ENCODE measurements around the gene ROBO2. TPM values are rescaled to one million over a fixed set of nuclear protein-coding genes. Genes with fewer than 3 reads are reported as not detected.

The ROBO2 gene
- total RNA-seq, 1 donor from 2014 or later, result 0.79 TPM

DNA sequence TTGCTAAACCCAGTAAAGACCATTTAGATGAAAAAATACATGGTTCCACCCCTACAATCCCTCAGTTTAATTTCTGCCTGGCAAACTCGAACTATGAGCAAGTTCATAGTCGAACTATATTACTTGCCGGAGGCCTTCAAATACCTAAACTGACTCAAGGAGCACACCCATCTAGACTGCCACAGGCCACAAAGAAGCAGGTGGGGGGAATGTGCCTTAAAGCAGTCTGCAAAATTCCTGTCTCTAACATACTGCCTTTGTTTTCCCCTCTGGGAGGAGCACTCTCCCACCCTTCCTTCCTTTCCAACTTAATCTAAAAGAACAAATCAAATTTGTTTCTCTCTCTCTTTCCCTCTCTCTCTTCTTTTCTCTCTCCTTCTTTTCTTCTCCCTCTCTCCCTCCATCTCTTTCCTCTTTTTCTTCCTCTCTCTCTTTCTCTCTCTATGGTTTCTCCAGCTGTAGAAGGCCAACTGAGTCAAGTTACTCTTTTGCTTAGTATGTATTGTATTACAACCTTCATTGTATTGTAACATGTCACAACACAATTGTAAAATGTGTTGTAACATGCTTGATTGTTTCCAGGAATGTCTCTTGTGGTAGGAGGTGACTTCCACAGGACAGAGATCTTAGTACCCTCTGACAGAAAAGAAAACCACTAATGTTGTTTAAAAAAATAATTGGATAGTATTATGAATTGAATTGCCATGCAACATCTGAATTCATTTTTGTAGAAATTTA lies 496.3 kb downstream of the ROBO2 start:
- FAIRE-seq, result no peak
- peak; percentile 60 for DNase-seq (ENCODE audit: low read depth)
- TF ChIP-seq, protein P1, sequence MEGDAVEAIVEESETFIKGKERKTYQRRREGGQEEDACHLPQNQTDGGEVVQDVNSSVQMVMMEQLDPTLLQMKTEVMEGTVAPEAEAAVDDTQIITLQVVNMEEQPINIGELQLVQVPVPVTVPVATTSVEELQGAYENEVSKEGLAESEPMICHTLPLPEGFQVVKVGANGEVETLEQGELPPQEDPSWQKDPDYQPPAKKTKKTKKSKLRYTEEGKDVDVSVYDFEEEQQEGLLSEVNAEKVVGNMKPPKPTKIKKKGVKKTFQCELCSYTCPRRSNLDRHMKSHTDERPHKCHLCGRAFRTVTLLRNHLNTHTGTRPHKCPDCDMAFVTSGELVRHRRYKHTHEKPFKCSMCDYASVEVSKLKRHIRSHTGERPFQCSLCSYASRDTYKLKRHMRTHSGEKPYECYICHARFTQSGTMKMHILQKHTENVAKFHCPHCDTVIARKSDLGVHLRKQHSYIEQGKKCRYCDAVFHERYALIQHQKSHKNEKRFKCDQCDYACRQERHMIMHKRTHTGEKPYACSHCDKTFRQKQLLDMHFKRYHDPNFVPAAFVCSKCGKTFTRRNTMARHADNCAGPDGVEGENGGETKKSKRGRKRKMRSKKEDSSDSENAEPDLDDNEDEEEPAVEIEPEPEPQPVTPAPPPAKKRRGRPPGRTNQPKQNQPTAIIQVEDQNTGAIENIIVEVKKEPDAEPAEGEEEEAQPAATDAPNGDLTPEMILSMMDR (IDR thresholded peaks at IDR 0.05; ENCODE audit: insufficient read depth, low read length, severe bottlenecking), result no peak
- Histone ChIP-seq H3K4me3 (ENCODE audit: low read depth, low read length) (no peak overlapping the region), H3K27me3 (ENCODE audit: control insufficient read depth, insufficient read depth, low read length) (no peaks in the 10 kb centered on the region), H3K36me3 (ENCODE audit: control insufficient read depth, insufficient read depth, low read length) (no peaks in the 10 kb centered on the region)

DNA sequence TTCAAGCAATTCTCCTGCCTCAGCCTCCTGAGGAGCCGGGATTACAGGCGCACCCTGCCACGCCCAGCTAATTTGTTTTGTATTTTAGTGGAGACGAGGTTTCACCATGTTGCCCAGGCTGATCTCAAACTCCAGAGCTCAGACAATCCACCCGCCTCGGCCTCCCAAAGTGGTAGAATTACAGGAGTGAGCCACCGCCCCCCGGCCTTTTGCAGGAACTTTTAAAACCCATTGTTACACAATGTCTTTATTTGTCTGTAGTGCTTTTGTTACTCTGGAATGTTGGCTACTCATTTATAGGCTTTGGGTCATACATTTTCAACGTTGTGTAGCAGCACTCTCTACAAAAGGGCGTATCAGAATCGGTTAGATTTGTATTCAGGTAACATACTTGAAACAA lies 499.1 kb downstream of the ROBO2 start:
- TF ChIP-seq, protein P1 (IDR thresholded peaks at IDR 0.05; ENCODE audit: insufficient read depth, low read length, severe bottlenecking), result no peak
- Histone ChIP-seq H3K27me3 (ENCODE audit: control insufficient read depth, insufficient read depth, low read length) (no peaks in the 10 kb centered on the region), H3K36me3 (ENCODE audit: control insufficient read depth, insufficient read depth, low read length) (no peaks in the 10 kb centered on the region), H3K4me3 (ENCODE audit: low read depth, low read length) (no peak overlapping the region)
- no peak for FAIRE-seq
- no peak for DNase-seq (ENCODE audit: low read depth)

DNA sequence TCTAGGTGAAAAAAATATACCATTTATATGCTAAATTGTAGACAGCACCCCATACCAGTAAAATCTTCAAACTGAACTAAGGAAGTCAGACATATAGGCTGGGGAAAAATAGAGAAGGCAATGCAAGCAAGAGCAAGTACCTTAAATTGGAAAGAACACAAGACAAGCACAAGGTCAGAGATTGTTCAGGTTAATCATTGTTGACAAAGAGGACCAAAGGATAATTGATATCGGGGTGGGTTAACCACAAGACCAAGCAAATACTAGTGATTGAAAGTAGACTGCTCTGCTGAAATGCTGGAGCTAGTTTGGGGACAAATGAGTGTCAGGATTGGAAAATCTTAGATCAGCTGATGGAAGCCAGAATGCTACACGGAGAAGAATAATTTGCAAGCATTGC lies 499.8 kb downstream of the ROBO2 start:
- no peak for FAIRE-seq
- DNase-seq (ENCODE audit: low read depth), result no peak
- TF ChIP-seq, protein P1 (IDR thresholded peaks at IDR 0.05; ENCODE audit: insufficient read depth, low read length, severe bottlenecking), result no peak
- Histone ChIP-seq H3K36me3 (ENCODE audit: control insufficient read depth, insufficient read depth, low read length) (no peaks in the 10 kb centered on the region), H3K27me3 (ENCODE audit: control insufficient read depth, insufficient read depth, low read length) (no peaks in the 10 kb centered on the region), H3K4me3 (ENCODE audit: low read depth, low read length) (no peak overlapping the region)

DNA sequence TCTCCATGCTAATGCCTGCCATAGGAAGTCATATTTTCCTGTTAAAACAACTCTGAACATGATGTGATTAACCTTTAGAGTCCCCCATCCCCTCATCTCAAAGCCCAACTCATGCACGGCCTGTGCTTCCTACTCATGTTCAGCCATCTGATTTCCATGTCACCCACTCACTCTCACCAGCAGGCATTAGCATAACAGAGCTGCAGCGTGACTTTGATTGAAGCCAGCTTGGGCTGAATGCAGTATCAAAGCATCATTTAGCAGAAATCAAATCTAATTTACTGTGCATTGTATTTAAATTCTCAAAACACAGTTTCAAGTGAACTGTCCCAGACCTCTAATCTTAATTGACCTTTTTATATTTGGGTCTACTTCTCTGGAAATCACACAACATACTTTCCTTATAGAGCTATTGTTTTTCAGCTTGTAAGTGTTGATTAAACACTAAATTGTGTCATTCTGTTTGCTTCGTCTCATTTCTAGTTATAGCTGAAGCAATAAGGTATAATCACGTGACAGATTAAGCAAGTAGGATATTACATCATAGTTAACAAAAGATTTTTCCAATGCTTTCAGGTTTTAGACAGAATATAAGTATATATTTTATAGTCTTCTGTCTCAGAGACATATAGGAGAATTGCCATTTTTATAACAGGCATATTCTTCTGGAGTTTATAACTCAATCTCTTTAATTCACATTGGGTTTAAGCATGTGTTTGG lies 501.5 kb downstream of the ROBO2 start:
- DNase-seq (ENCODE audit: low read depth) (peak; percentile 15), FAIRE-seq (no peak)
- no peaks in the 10 kb centered on the region for H3K36me3 ChIP-seq (ENCODE audit: control insufficient read depth, insufficient read depth, low read length)
- H3K4me3 ChIP-seq (ENCODE audit: low read depth, low read length), result no peak overlapping the region
- no peaks in the 10 kb centered on the region for H3K27me3 ChIP-seq (ENCODE audit: control insufficient read depth, insufficient read depth, low read length)
- TF ChIP-seq, protein P1 (IDR thresholded peaks at IDR 0.05; ENCODE audit: insufficient read depth, low read length, severe bottlenecking), result no peak

DNA sequence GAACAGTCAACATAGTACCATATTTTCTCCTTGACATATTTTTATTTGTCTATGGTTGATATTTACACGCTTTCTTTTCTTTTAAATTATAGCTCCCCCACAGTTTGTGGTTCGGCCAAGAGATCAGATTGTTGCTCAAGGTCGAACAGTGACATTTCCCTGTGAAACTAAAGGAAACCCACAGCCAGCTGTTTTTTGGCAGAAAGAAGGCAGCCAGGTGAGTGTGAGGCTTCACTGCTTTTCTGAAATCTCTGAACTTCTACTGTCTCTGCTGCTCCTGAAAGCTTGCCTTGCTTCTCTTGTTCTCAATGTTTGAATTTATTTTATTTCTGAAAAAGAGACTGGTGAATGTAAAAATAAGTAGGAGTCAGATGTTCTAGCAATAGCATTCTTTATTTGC lies 506.3 kb downstream of the ROBO2 start:
- FAIRE-seq (no peak), DNase-seq (ENCODE audit: low read depth) (no peak)
- Histone ChIP-seq H3K27me3 (ENCODE audit: control insufficient read depth, insufficient read depth, low read length) (no peaks in the 10 kb centered on the region), H3K36me3 (ENCODE audit: control insufficient read depth, insufficient read depth, low read length) (no peaks in the 10 kb centered on the region), H3K4me3 (ENCODE audit: low read depth, low read length) (no peak overlapping the region)
- TF ChIP-seq, protein P1 (IDR thresholded peaks at IDR 0.05; ENCODE audit: insufficient read depth, low read length, severe bottlenecking), result no peak
